Measurements from ENCODE around the gene PTPN14. TPM values are rescaled to one million over a fixed set of nuclear protein-coding genes. Genes with fewer than 3 reads are reported as not detected.
"Not testable (repeated sequence)": the region's sequence is repeated elsewhere in the genome, so short reads cannot be mapped to it uniquely, and the experiment has no call there.

The PTPN14 gene
- polyA plus RNA-seq, 1 donor from 2014 or later = 0.07 TPM

- Histone ChIP-seq H3K36me3 (ENCODE audit: insufficient read depth, low read length) (no peaks in the 10 kb centered on the region), H3K9ac (ENCODE audit: low read length) (no peak overlapping the region), H3K27me3 (ENCODE audit: insufficient read depth, low read depth, low read length) (no peaks in the 10 kb centered on the region), H3K4me2 (ENCODE audit: low read length) (no peak overlapping the region), H3K9me2 (ENCODE audit: insufficient read depth, low read length) (no peaks in the 10 kb centered on the region), H3K79me2 (replicated peaks; ENCODE audit: insufficient read depth, low read length) (no peaks in the 10 kb centered on the region), H3K4me3 (ENCODE audit: low read length) (no peak overlapping the region), H3K27ac (ENCODE audit: low read length) (no peak overlapping the region), H3K9me3 (ENCODE audit: low read length) (no peaks in the 10 kb centered on the region), H3F3A (ENCODE audit: insufficient read depth, low read length, poor library complexity, severe bottlenecking) (no peaks in the 10 kb centered on the region), H4K20me1 (ENCODE audit: insufficient read depth) (no peaks in the 10 kb centered on the region), H2AFZ (ENCODE audit: low read depth, low read length) (no peak overlapping the region)
- no peak for TF ChIP-seq TAF1 (IDR thresholded peaks at IDR 0.05; ENCODE audit: low read depth)
- TF ChIP-seq CTCF (IDR thresholded peaks at IDR 0.05; ENCODE audit: poor library complexity, severe bottlenecking) = no peak
- no peak for TF ChIP-seq RAD21 (conservative IDR thresholded peaks at IDR 0.05)
- TF ChIP-seq REST (IDR thresholded peaks at IDR 0.05; ENCODE audit: borderline replicate concordance) = no peak
- no peak for TF ChIP-seq POLR2AphosphoS5 (IDR thresholded peaks at IDR 0.05)
- TF ChIP-seq EZH2 (IDR thresholded peaks at IDR 0.05; ENCODE audit: borderline replicate concordance, insufficient read depth, low read length, poor library complexity, severe bottlenecking) = no peak
- no peak for TF ChIP-seq EP300 (conservative IDR thresholded peaks at IDR 0.05; ENCODE audit: poor library complexity, severe bottlenecking)
These were observed 40.9 kb downstream of the PTPN14 start for GRCh38 chr1:214510477-214510876.

GRCh38 chr1:214509622-214510021 is 41.8 kb downstream of the PTPN14 start:
- H3K4me3 ChIP-seq (ENCODE audit: low read length); H3F3A ChIP-seq (ENCODE audit: insufficient read depth, low read length, poor library complexity, severe bottlenecking); H3K27me3 ChIP-seq (ENCODE audit: insufficient read depth, low read depth, low read length); H4K20me1 ChIP-seq (ENCODE audit: insufficient read depth); H3K79me2 ChIP-seq (replicated peaks; ENCODE audit: insufficient read depth, low read length); H3K9ac ChIP-seq (ENCODE audit: low read length); H2AFZ ChIP-seq (ENCODE audit: low read depth, low read length); H3K36me3 ChIP-seq (ENCODE audit: insufficient read depth, low read length); H3K4me2 ChIP-seq (ENCODE audit: low read length); H3K27ac ChIP-seq (ENCODE audit: low read length); H3K9me3 ChIP-seq (ENCODE audit: low read length); H3K9me2 ChIP-seq (ENCODE audit: insufficient read depth, low read length): not testable (repeated sequence)

GRCh38 chr1:214506972-214507431 is 44.4 kb downstream of the PTPN14 start:
- H3K36me3 ChIP-seq (ENCODE audit: insufficient read depth, low read length) = no peaks in the 10 kb centered on the region
- H3K4me2 ChIP-seq (ENCODE audit: low read length) = no peak overlapping the region
- H4K20me1 ChIP-seq (ENCODE audit: insufficient read depth) = no peaks in the 10 kb centered on the region
- no peak overlapping the region for H2AFZ ChIP-seq (ENCODE audit: low read depth, low read length)
- no peaks in the 10 kb centered on the region for H3K9me2 ChIP-seq (ENCODE audit: insufficient read depth, low read length)
- H3K27me3 ChIP-seq (ENCODE audit: insufficient read depth, low read depth, low read length) = no peaks in the 10 kb centered on the region
- H3F3A ChIP-seq (ENCODE audit: insufficient read depth, low read length, poor library complexity, severe bottlenecking) = no peaks in the 10 kb centered on the region
- H3K9ac ChIP-seq (ENCODE audit: low read length) = no peak overlapping the region
- no peak overlapping the region for H3K4me3 ChIP-seq (ENCODE audit: low read length)
- no peaks in the 10 kb centered on the region for H3K9me3 ChIP-seq (ENCODE audit: low read length)
- no peak overlapping the region for H3K27ac ChIP-seq (ENCODE audit: low read length)
- no peaks in the 10 kb centered on the region for H3K79me2 ChIP-seq (replicated peaks; ENCODE audit: insufficient read depth, low read length)
- TF ChIP-seq POLR2AphosphoS5 (IDR thresholded peaks at IDR 0.05) (no peak), CTCF (IDR thresholded peaks at IDR 0.05; ENCODE audit: poor library complexity, severe bottlenecking) (no peak), REST (IDR thresholded peaks at IDR 0.05; ENCODE audit: borderline replicate concordance) (no peak), RAD21 (conservative IDR thresholded peaks at IDR 0.05) (no peak), TAF1 (IDR thresholded peaks at IDR 0.05; ENCODE audit: low read depth) (no peak), MXI1 (conservative IDR thresholded peaks at IDR 0.05; ENCODE audit: poor library complexity, severe bottlenecking) (no peak), EP300 (conservative IDR thresholded peaks at IDR 0.05; ENCODE audit: poor library complexity, severe bottlenecking) (no peak), EZH2 (IDR thresholded peaks at IDR 0.05; ENCODE audit: borderline replicate concordance, insufficient read depth, low read length, poor library complexity, severe bottlenecking) (no peak), SMC3 (conservative IDR thresholded peaks at IDR 0.05; ENCODE audit: poor library complexity) (no peak)

All from neural cell (in vitro differentiated cells).